VCaP (cell line): Measurements from ENCODE around the gene ZNF57.
A peak's percentile ranks its signal among the peaks of the same experiment; 100 is the strongest.
"Not testable (repeated sequence)": the region's sequence is repeated elsewhere in the genome, so short reads cannot be mapped to it uniquely, and the experiment has no call there.

Experiments
- H3K27ac ChIP-seq: fragments of 450-650 bp; 2 replicates; pipeline ENCODE4 v1.5.1; 2017
- TF ChIP-seq, protein P1 (sequence below): fragments of 450-650 bp; conservative IDR thresholded peaks from 2 replicates; pipeline ENCODE4 v1.5.1; 2017; ENCODE audit warnings: mild to moderate bottlenecking, moderate library complexity

Gene ZNF57

DNA sequence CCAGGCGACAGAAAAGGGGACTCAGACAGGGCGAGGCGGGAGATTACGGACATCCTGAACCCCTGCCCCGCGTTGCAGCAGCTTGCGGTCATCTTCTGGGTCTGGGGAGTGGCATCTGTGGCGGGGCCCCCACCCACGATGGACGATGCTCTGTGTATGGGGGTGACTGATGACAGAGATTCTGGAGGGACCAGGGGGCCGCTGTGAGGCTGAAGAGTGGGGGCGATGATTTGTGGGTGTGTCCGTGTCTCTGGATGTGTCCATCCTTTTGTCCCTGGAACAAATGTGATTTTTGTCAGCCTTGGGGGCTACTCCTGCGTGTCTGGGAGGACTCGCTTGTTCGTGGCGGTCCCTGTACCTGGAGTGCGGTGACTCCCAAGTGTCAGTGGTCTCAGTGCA, 26.3 kb downstream of the ZNF57 start:
- no peak overlapping the region for H3K27ac ChIP-seq
- TF ChIP-seq, protein P1, sequence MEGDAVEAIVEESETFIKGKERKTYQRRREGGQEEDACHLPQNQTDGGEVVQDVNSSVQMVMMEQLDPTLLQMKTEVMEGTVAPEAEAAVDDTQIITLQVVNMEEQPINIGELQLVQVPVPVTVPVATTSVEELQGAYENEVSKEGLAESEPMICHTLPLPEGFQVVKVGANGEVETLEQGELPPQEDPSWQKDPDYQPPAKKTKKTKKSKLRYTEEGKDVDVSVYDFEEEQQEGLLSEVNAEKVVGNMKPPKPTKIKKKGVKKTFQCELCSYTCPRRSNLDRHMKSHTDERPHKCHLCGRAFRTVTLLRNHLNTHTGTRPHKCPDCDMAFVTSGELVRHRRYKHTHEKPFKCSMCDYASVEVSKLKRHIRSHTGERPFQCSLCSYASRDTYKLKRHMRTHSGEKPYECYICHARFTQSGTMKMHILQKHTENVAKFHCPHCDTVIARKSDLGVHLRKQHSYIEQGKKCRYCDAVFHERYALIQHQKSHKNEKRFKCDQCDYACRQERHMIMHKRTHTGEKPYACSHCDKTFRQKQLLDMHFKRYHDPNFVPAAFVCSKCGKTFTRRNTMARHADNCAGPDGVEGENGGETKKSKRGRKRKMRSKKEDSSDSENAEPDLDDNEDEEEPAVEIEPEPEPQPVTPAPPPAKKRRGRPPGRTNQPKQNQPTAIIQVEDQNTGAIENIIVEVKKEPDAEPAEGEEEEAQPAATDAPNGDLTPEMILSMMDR: no peak

DNA sequence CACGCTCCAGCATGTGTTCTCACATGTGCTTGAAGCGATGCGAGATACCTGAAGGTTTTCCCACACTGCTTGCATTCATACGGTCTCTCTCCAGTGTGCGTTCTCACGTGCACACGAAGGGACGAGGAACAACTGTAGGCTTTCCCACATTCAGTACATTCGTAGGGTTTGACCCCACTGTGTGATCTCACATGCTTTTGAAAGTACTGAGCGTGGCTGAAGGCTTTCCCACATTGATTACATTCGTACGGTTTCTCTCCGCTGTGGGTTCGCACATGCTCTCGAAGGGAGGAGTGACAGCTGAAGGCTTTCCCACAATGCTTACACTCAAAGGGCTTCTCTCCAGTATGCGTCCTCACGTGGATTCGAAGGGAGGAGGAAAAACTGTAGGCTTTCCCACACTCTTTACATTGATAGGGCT, 32.8 kb downstream of the ZNF57 start:
- TF ChIP-seq, protein P1: no peak
- H3K27ac ChIP-seq: no peak overlapping the region

DNA sequence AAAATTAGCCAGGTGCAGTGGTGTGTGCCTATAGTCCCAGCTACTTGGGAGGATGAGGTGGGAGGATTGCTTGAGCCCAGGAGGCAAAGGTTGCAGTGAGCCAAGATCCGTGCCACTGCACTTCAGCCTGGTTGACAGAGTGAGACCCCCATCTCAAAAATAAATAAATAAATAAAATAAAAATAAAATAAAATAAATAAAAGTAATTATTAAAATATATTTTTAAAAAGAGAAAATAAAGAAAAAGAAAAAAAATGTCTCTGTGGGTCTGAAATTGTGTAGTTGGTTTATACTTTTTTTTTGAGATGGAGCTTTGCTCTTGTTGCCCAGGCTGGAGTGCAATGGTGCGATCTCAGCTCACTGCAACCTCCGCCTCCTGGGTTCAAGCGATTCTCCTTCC, 35.1 kb downstream of the ZNF57 start:
- H3K27ac ChIP-seq: not testable (repeated sequence)

GRCh38 chr19:2942928-2943640, 42.4 kb downstream of the ZNF57 start:
- TF ChIP-seq, protein P1: no peak

DNA sequence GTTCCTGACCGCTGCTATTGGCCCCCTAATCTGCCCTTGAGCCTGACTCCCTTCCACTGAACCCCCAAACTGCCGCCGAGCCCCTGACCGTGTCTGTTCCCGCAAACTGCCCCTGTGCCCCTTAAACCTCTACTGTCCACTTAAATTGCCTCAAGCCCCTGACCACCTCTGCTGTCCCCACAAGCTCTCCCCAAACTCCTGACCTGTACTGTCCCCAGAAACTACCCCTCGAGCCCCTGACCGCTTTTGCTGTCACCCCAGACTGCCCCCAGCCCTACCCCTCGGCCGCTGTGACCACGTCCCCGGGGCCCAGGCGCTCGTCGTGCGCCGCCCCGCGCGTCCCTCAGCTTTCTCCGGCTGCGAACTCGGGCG, 43.7 kb downstream of the ZNF57 start:
- TF ChIP-seq, protein P1: no peak
- H3K27ac ChIP-seq: peak overlapping the region; percentile 71

More at GRCh38 chr19:2942928-2943640, 42.4 kb downstream of the ZNF57 start:
- no peak overlapping the region for H3K27ac ChIP-seq

DNA sequence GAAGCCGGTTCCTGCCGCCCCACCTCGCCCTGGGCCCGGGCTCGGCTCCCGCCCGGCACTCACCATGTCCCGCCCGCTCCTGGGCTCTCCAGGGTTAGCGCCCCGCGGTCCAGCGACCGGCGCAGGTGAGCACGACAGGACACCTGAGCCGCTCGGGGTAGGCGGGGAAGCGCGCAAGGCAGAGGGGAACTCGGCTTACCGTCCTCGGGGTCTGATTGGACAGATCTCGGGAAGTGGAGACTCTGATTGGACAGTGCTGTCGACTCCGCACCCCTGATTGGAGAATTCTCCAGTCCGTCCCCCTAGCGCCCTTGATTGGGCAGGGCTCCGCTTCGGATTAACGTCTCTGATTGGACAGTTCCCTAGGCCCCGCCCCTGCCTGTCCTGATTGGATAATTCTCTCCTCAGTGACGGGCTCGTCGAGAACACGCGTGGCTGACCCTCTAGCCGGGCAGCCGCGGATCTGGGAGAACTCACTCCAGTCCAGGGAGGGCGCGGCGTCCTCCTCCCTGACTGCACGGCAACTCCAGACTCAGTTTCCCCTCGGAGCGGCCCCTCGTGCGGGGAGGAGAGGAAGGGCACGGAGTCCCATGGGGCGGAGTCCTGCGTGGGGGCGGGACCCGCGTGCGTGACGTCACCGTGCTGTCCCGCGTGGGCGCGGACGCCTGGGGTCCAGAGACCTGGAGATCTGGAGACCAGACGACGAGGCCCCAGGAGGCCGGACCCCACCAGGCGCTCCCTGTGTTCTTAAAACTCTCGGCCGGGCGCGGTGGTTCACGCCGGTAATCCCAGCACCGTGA, 44.2 kb downstream of the ZNF57 start, which contains the start of gene ZNF77:
ZNF77 (minus strand) TSS at position 197 of the 800 bp plus-strand sequence; CDS start at position 66, 131 bp downstream.
- H3K27ac ChIP-seq: peak within 1 kb of the TSS; percentile 71
- TF ChIP-seq, protein P1: no peak

DNA sequence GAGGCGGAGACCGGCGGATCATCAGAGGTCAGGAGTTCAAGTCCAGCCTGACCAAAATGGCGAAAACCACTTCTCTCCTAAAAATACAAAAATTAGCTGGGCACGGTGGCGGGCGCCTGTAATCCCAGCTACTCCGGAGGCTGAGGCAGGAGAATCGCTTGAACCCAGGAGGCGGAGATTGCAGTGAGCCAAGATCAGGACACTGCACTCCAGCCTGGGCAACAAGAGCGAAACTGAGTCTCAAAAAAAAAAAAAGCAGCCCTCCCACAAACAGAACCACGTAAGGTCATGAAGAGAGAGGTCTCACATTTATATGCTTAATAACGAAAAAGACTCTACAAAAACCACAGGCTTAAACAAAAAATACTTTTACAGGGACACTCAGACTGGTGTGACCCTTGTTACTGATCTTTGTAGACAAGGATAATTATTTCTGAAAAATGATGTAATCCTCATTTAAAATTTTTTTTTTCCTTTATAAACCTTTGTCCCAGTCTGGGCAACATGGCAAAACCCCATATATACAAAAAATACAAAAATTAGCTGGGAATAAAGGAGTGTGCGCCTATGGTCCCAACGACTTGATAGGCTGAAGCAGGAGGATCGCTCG, 45.0 kb downstream of the ZNF57 start:
- TF ChIP-seq, protein P1: no peak
- peak overlapping the region; percentile 71 for H3K27ac ChIP-seq
